Spleen (tissue), 7 donors: ENCODE results near the gene RING1.

ENCODE experiments used
- CTCF ChIP-seq, 11 experiments: fragments of 200-600 bp in 7 of 11; fragments of 450-650 bp in 4 of 11; sonication (generic) in 4 of 11; IDR thresholded peaks in 8 of 11; conservative IDR thresholded peaks in 3 of 11; 1 replicate in 7 of 11; 2 replicates in 4 of 11; pipeline versions ENCODE4 v1.4.0 to v1.8.0; 2016 to 2021; ENCODE audit warnings: antibody characterized with exemption in 11 of 11, inconsistent platforms in 4 of 11, mild to moderate bottlenecking in 1 of 11
- POLR2A ChIP-seq, 3 donors: fragments of 450-650 bp; IDR thresholded peaks; one replicate each; pipeline ENCODE4 v1.5.1; 2017; ENCODE audit warnings: antibody characterized with exemption in 3 of 3, mild to moderate bottlenecking in 1 of 3
- POLR2AphosphoS5 ChIP-seq, 3 donors: sonication (generic); formaldehyde crosslinking; IDR thresholded peaks; one replicate each; pipeline ENCODE4 v1.5.1; 2017; ENCODE audit warnings: antibody characterized with exemption in 3 of 3
- donor health status: DM: no; HTN: no; CAD: no; lungs with moderate emphysema.
- donor health status: DM: no; HTN: no; CAD: no.
- donor health status: DM: no; HTN: no; CAD: no.

GRCh38 chr6:33165581-33166258 lies 42.6 kb upstream of the RING1 start:
- no peak for TF ChIP-seq POLR2A (IDR thresholded peaks at IDR 0.05)
- TF ChIP-seq CTCF (IDR thresholded peaks at IDR 0.05 in 8 of 11, conservative IDR thresholded peaks at IDR 0.05 in 3 of 11), result no peak
- TF ChIP-seq POLR2AphosphoS5 (IDR thresholded peaks at IDR 0.05), result no peak
